NCI-H2196 treated with DMSO at 0.1 percent for 48 hours (cell line): ENCODE data around the gene PDK1.

ENCODE experiments used
- DNase-seq: peaks from one replicate; lab custom pipeline; 2025; ENCODE audit not compliant: unreplicated experiment; lab: John Stamatoyannopoulos, UW

The PDK1 gene

GRCh38 chr2:172596776-172597175, 40.9 kb downstream of the PDK1 start:
- DNase-seq: no peak

GRCh38 chr2:172597176-172597842, 41.4 kb downstream of the PDK1 start:
- no peak for DNase-seq

- no peak for DNase-seq
Observed at GRCh38 chr2:172599947-172600346, 44.1 kb downstream of the PDK1 start.

GRCh38 chr2:172600557-172601008, 44.7 kb downstream of the PDK1 start:
- DNase-seq: no peak

- no peak for DNase-seq
Observed at GRCh38 chr2:172606285-172606684, 50.4 kb downstream of the PDK1 start.

- DNase-seq: no peak
Observed at GRCh38 chr2:172607379-172607928, 51.6 kb downstream of the PDK1 start.

GRCh38 chr2:172609488-172609887, 53.6 kb downstream of the PDK1 start:
- no peak for DNase-seq

- DNase-seq: no peak
Observed at GRCh38 chr2:172612051-172612450, 56.2 kb downstream of the PDK1 start.

GRCh38 chr2:172613040-172613439, 57.1 kb downstream of the PDK1 start:
- no peak for DNase-seq

- DNase-seq: no peak
Observed at GRCh38 chr2:172613615-172614231, 57.8 kb downstream of the PDK1 start.

GRCh38 chr2:172614932-172615331, 59.0 kb downstream of the PDK1 start:
- DNase-seq: no peak

- DNase-seq: no peak
Observed at GRCh38 chr2:172615727-172616261, 59.9 kb downstream of the PDK1 start.

- DNase-seq: no peak
Observed at GRCh38 chr2:172617115-172617514, 61.2 kb downstream of the PDK1 start.

- DNase-seq: no peak
Observed at GRCh38 chr2:172623249-172623965, 67.5 kb downstream of the PDK1 start.

- no peak for DNase-seq
Observed at GRCh38 chr2:172624996-172625395, 69.1 kb downstream of the PDK1 start.

- DNase-seq: no peak
Observed at GRCh38 chr2:172627181-172627580, 71.3 kb downstream of the PDK1 start.

GRCh38 chr2:172628085-172628484, 72.2 kb downstream of the PDK1 start:
- no peak for DNase-seq

GRCh38 chr2:172629586-172629985, 73.7 kb downstream of the PDK1 start:
- DNase-seq: no peak

- DNase-seq: no peak
Observed at GRCh38 chr2:172630181-172630580, 74.3 kb downstream of the PDK1 start.

- no peak for DNase-seq
Observed at GRCh38 chr2:172634477-172634876, 78.6 kb downstream of the PDK1 start.

GRCh38 chr2:172635548-172635947, 79.7 kb downstream of the PDK1 start:
- no peak for DNase-seq

- no peak for DNase-seq
Observed at GRCh38 chr2:172639256-172639655, 83.4 kb downstream of the PDK1 start.
